SK-N-MC (cell line): ENCODE results near the gene COL4A1.

Experiments
- DNase-seq: peaks from one replicate; pipeline ENCODE4 v3.0.0-alpha.2; 2011; ENCODE audit warnings: low read depth, low spot score
- H3K27ac ChIP-seq: fragments of 200-600 bp; sonication (generic); 2 replicates; pipeline ENCODE4 v1.5.1; 2016; ENCODE audit warnings: mixed run types
- H3K36me3 ChIP-seq: fragments of 200-600 bp; sonication (generic); 2 replicates; pipeline ENCODE4 v1.6.1; 2017; ENCODE audit warnings: antibody characterized with exemption, low read length, mixed read lengths; ENCODE audit not compliant: insufficient read depth
- H3K4me3 ChIP-seq: fragments of 200-600 bp; sonication (generic); 2 replicates; pipeline ENCODE4 v1.5.1; 2016
- H3K9ac ChIP-seq: fragments of 200-600 bp; sonication (generic); 2 replicates; pipeline ENCODE4 v1.8.0; 2017; ENCODE audit warnings: mixed run types, mixed read lengths; ENCODE audit not compliant: insufficient read length
- H3K9me3 ChIP-seq: fragments of 200-600 bp; sonication (generic); 2 replicates; pipeline ENCODE4 v1.6.1; 2017; ENCODE audit warnings: low read depth, mild to moderate bottlenecking, antibody characterized with exemption, low read length, moderate library complexity, mixed read lengths
- EZH2 ChIP-seq: fragments of 200-600 bp; sonication (generic); IDR thresholded peaks from one replicate; pipeline ENCODE4 v1.6.1; 2017; ENCODE audit warnings: antibody characterized with exemption
- FOXP2 ChIP-seq: optimal IDR thresholded peaks from 2 replicates; pipeline ENCODE3; 2011; ENCODE audit warnings: mild to moderate bottlenecking, moderate library complexity; ENCODE audit not compliant: insufficient read depth; ENCODE audit errors: extremely low read length, control extremely low read depth
- POLR2AphosphoS5 ChIP-seq: IDR thresholded peaks from 2 replicates; pipeline ENCODE4 v1.6.1; 2012; ENCODE audit warnings: mild to moderate bottlenecking, low read depth, low read length, borderline replicate concordance

Gene COL4A1

DNA sequence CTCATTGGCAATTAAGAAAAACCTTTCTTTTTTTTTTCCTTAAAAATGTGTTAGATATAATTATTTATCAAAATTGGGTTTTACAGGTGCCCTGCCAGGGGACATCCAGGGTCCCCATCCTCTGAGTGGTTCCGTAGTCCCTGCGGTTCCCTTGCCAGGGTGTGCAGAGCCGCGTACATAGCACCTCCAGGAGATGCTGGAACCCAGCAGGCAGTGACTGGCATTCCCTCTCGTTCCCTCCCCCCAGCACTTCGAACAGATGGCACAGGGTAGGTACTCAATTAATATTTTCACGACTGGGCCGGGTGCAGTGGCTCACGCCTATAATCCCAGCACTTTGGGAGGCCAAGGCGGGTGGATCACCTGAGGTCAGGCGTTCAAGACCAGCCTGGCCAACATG is 82.0 kb downstream of the COL4A1 start:
- no peaks in the 10 kb centered on the region for H3K9me3 ChIP-seq
- no peak for TF ChIP-seq EZH2
- no peaks in the 10 kb centered on the region for H3K36me3 ChIP-seq
- H3K9ac ChIP-seq: no peak overlapping the region
- no peak for DNase-seq
- no peak overlapping the region for H3K27ac ChIP-seq
- no peak overlapping the region for H3K4me3 ChIP-seq

DNA sequence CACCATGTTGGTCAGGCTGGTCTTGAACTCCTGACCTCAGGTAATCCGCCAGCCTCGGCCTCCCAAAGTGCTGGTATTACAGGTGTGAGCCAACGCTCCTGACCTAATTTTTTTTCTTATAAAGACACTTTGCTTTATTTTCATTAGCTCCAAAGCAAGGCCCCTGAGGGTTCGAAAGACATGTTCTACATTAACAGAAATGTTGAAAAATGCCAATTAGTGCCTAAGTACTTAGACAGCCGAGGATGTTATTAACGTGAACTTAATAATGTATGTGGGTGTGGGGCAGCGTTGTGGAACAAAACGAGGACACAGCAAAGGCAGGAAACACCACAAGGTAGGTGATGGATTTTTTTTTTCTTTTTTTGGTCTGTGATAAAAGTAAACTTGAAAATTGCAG is 82.4 kb downstream of the COL4A1 start:
- Histone ChIP-seq H3K9me3 (no peaks in the 10 kb centered on the region), H3K27ac (no peak overlapping the region), H3K4me3 (no peak overlapping the region), H3K36me3 (no peaks in the 10 kb centered on the region), H3K9ac (no peak overlapping the region)
- no peak for TF ChIP-seq EZH2
- no peak for DNase-seq

DNA sequence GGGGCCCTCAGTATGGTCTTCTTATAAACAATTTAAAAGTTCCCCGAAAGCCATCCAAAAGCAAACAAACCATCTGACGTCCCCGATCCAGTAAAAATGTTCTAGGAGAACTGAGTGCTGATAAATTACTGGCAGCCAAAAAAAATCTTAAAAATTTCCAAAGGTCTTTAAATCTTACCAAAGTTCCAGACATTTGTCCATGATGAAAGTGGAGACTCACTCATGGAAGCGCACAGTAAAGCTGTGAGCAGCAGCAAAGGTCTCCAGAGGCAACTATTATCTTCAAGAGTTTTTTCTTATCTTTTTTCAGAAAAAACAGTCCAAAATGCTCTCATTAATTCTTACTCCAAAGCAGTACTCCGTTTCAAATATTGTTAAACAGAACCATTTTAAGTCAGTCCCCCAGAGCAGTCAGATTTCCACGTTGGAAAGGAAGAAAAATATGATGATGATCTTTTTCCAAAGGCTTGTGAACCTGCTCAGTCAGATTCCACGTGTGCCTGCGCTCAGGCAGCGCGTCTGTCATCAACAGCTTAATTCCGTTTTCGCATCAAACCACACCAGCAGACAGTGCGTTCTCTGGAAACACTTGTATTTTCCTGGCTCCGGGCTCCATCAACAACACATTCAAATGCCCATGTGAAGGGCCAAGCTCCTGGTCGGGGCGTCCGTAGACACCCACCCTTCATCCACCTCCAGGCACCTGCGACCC is 85.4 kb downstream of the COL4A1 start:
- no peak for DNase-seq
- no peak overlapping the region for H3K27ac ChIP-seq
- H3K9me3 ChIP-seq: no peaks in the 10 kb centered on the region
- H3K36me3 ChIP-seq: no peaks in the 10 kb centered on the region
- no peak overlapping the region for H3K9ac ChIP-seq
- no peak overlapping the region for H3K4me3 ChIP-seq
- TF ChIP-seq FOXP2 (no peak), EZH2 (no peak), POLR2AphosphoS5 (no peak)

DNA sequence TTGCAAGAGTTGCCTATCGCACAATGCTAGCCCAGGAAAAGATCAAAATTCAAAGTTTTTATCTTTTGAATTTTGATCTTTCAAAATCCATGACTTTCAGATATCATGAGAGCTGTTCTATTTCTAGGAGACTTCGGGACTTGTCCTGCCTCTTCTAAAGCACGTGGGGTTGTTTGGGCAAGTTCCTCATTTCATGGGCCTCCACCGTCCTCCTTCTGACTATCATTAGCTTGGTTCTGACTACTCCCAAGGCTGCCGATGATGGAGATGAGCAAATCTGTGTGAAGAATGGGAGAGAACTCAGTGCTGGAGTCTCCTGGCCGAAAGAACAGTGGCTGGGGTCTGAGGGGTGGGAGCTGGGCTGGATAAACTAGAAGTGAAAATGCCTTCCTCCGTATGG is 86.5 kb downstream of the COL4A1 start:
- no peak overlapping the region for H3K4me3 ChIP-seq
- H3K27ac ChIP-seq: no peak overlapping the region
- H3K9me3 ChIP-seq: no peaks in the 10 kb centered on the region
- no peaks in the 10 kb centered on the region for H3K36me3 ChIP-seq
- TF ChIP-seq EZH2 (no peak), POLR2AphosphoS5 (no peak), FOXP2 (no peak)
- no peak overlapping the region for H3K9ac ChIP-seq
- DNase-seq: no peak

DNA sequence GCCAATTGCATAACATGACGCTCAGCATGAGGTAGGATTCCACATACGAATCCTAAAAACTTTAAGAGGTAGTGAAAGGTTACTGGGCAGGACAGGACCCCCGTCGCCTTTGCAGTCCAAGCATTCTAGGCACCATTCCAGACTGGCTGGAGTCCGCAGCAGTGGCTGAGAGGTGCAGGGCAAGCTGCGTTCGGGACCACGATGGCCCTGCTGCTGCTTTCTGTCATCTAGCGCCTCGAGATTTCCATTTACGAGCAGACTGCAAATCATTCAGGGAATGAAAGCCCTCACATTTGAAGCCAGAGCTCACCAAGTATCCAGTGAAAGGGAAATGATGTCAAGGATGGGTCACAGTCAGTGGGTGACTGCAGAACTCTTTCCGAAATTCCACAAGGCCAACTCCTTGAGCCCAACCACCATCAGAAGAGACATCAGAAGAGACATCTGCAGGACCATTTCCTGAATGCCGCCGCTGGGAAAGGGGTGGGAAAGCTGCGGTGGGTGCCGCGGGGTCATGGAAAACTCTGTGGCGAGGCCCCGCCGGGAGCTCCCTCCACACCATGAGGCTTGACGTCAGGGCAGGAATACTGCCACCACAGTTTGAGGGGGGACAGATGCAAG is 88.3 kb downstream of the COL4A1 start:
- Histone ChIP-seq H3K9me3 (no peaks in the 10 kb centered on the region), H3K4me3 (no peak overlapping the region), H3K9ac (no peak overlapping the region), H3K36me3 (no peaks in the 10 kb centered on the region), H3K27ac (no peak overlapping the region)
- TF ChIP-seq EZH2: no peak
- TF ChIP-seq FOXP2: no peak
- TF ChIP-seq POLR2AphosphoS5: no peak
- no peak for DNase-seq

DNA sequence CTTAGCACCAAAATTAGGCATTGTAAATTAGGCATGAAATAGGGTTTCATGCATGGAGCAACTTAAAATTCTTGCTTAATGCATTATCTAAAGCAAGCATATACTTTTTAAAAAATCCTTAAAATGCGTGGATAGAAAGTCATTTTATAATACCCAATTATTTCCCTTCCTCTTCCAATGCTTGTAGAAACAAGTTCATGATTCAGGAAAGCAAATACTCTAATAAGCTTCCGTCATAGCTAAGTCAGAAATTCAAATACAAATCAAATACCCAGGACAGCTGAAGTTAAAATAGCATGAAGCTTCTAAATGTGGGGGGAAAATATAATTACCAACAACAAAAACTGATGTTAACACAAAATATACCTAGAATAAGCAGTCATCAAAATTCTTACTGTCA is 89.1 kb downstream of the COL4A1 start:
- no peak overlapping the region for H3K4me3 ChIP-seq
- no peak overlapping the region for H3K9ac ChIP-seq
- H3K9me3 ChIP-seq: no peaks in the 10 kb centered on the region
- no peaks in the 10 kb centered on the region; the same call in 1 of the 2 replicates for H3K36me3 ChIP-seq
- TF ChIP-seq POLR2AphosphoS5: no peak
- no peak for TF ChIP-seq EZH2
- TF ChIP-seq FOXP2: no peak
- no peak for DNase-seq
- no peak overlapping the region for H3K27ac ChIP-seq

DNA sequence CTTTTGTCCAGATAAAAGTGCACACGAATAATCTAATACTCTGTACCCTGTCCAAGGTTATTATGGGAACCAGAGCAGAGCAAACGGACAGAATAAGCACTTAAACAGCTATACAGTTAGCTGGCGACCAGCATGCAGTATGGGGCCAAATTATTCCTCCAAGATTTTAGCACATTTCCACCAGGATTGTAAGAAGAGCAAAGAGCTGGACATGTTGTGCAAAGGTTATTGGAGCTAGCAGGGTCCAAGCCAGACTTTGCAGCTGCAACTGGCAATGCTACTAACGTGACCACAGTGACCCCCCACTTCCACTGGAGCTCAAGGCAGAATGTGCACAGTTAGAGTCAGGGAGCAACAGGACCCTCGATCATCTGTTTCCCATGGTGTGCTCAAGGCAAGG is 89.9 kb downstream of the COL4A1 start:
- H3K36me3 ChIP-seq: no peaks in the 10 kb centered on the region; the same call in 1 of the 2 replicates
- H3K9ac ChIP-seq: no peak overlapping the region
- DNase-seq: no peak
- no peaks in the 10 kb centered on the region for H3K9me3 ChIP-seq
- no peak overlapping the region for H3K27ac ChIP-seq
- no peak overlapping the region for H3K4me3 ChIP-seq
- TF ChIP-seq FOXP2 (no peak), EZH2 (no peak), POLR2AphosphoS5 (no peak)

DNA sequence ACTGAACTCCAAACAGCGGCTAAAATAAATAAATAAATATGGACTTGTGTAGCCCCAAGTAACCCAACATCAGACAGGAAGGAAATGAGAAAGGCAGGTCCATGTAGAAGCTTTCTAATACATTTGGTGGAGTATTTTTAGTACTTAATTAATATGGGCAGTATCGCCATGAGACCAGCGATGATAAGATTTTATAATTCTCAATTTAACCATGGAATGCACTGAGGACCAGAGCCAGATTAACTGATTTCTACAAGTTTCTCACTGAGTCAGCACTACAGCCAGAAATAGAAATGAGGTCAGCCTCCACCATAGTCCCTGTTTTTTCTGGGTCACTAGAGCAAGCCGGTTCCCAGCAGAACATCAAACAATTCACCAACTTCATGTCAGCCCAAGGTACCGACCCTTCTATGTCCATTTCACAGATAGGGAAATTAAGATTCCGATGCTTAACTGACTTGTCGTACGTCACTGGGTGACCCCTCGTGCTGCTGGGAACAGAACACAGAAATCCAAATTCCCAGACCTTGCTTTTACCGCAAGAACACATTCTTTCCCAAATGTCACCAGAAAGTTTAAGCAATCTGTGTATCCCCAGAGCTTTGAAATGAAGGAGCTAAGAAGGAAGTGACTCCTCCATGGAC is 90.4 kb downstream of the COL4A1 start:
- no peaks in the 10 kb centered on the region; the same call in 1 of the 2 replicates for H3K36me3 ChIP-seq
- TF ChIP-seq FOXP2: no peak
- TF ChIP-seq EZH2: no peak
- TF ChIP-seq POLR2AphosphoS5: no peak
- no peak overlapping the region for H3K27ac ChIP-seq
- H3K9me3 ChIP-seq: no peaks in the 10 kb centered on the region
- no peak for DNase-seq
- H3K4me3 ChIP-seq: no peak overlapping the region
- H3K9ac ChIP-seq: no peak overlapping the region
